C4-2B (cell line): ENCODE data around the gene PVALEF.

ENCODE experiments used
- ZFX ChIP-seq: fragments of 450-650 bp; IDR thresholded peaks from 2 replicates; pipeline ENCODE4 v1.6.1; 2017
- TF ChIP-seq, protein P1 (sequence below): fragments of 450-650 bp; conservative IDR thresholded peaks from 2 replicates; pipeline ENCODE4 v1.5.1; 2017; ENCODE audit warnings: mild to moderate bottlenecking

DNA sequence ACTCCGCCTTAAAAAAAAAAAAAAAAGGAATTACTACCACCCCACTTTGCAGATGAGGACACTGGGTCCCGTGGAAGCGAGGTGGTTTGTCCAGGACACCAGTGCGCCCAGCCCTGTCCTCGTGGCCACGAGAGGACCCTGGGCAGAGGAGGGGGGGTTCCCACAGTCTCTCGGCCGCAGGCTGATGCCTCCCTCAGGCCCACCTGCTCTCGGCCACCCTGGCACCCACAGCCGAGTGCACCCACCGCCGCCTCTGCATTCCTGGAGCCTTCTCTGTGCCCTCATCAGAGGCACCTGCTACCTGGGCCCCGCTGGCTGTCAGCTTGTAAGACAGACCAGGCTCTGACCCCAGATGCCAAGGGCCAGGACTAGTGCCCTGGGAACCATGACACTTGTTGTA, 28.1 kb upstream of the PVALEF start:
- TF ChIP-seq, protein P1, sequence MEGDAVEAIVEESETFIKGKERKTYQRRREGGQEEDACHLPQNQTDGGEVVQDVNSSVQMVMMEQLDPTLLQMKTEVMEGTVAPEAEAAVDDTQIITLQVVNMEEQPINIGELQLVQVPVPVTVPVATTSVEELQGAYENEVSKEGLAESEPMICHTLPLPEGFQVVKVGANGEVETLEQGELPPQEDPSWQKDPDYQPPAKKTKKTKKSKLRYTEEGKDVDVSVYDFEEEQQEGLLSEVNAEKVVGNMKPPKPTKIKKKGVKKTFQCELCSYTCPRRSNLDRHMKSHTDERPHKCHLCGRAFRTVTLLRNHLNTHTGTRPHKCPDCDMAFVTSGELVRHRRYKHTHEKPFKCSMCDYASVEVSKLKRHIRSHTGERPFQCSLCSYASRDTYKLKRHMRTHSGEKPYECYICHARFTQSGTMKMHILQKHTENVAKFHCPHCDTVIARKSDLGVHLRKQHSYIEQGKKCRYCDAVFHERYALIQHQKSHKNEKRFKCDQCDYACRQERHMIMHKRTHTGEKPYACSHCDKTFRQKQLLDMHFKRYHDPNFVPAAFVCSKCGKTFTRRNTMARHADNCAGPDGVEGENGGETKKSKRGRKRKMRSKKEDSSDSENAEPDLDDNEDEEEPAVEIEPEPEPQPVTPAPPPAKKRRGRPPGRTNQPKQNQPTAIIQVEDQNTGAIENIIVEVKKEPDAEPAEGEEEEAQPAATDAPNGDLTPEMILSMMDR = no peak
- no peak for TF ChIP-seq ZFX
